HepG2 (cell line): ENCODE data around the gene POLR1E. TPM values are rescaled to one million over a fixed set of nuclear protein-coding genes. Genes with fewer than 3 reads are reported as not detected.

Experiments used
- ATAC-seq: fragments of 200-7000 bp; cut with Tn5 transposase; 3 replicates; pipeline ENCODE4 v1.9.1; 2020; ENCODE audit warnings: mild to moderate bottlenecking, moderate library complexity
- BruUV-seq: library from RNA; stranded (reverse); fragments of 400-500 nt; replicated peaks from 2 replicates; lab custom pipeline; 2021; lab: Mats Ljungman, UMichigan
- CTCF ChIA-PET: fragments of 300-600 bp; formaldehyde crosslinking; extraction: SDS; loops from one replicate; lab custom pipeline; 2021; ENCODE audit warnings: low total read pairs, inconsistent platforms, low intra/inter-chr PET ratio; lab: Yijun Ruan, JAX
- POLR2A ChIA-PET: fragments of 350-600 bp; sonication (Branson Sonifier 250); formaldehyde crosslinking; loops from one replicate; lab custom pipeline; 2020; ENCODE audit warnings: antibody characterized with exemption, inconsistent platforms; lab: Yijun Ruan, JAX
- DNase-seq: peaks from one replicate; pipeline ENCODE4 v3.0.0-alpha.2; 2015; ENCODE audit warnings: low spot score
- FAIRE-seq: peaks from 3 replicates; lab custom pipeline; 2011; peaks lifted over from hg19 to GRCh38; lab: Jason Lieb, UNC
- H2AFZ ChIP-seq: one replicate; pipeline ENCODE4 v1.6.1; 2011; ENCODE audit warnings: low read length, inconsistent platforms
- H3K27ac ChIP-seq: fragments of 300-600 bp; 3 replicates; pipeline ENCODE4 v1.8.0; 2011; ENCODE audit warnings: mixed run types, mild to moderate bottlenecking, mixed read lengths, low read length, inconsistent platforms; ENCODE audit not compliant: insufficient read depth; ENCODE audit errors: extremely low read length
- H3K27me3 ChIP-seq, 2 experiments: fragments of 200-600 bp in 1 of 2; 2 replicates in 1 of 2; 3 replicates in 1 of 2; pipeline versions ENCODE4 v1.6.0 to v1.8.0; 2011; ENCODE audit warnings: low read length in 2 of 2, mild to moderate bottlenecking in 2 of 2, moderate library complexity in 2 of 2, inconsistent platforms in 1 of 2; ENCODE audit not compliant: insufficient read depth in 2 of 2, control insufficient read depth in 1 of 2
- H3K36me3 ChIP-seq, 2 experiments: fragments of 200-600 bp in 1 of 2; replicated peaks in 1 of 2; 2 replicates in 1 of 2; 3 replicates in 1 of 2; pipeline versions ENCODE4 v1.5.1 to v1.8.0; 2011; ENCODE audit warnings: low read length in 2 of 2, inconsistent platforms in 1 of 2; ENCODE audit not compliant: insufficient read depth in 2 of 2, control insufficient read depth in 1 of 2
- H3K4me1 ChIP-seq: 2 replicates; pipeline ENCODE4 v1.5.1; 2012; ENCODE audit warnings: low read length, inconsistent platforms; ENCODE audit not compliant: insufficient read depth
- H3K4me2 ChIP-seq: 2 replicates; pipeline ENCODE4 v1.6.0; 2011; ENCODE audit warnings: low read depth, low read length, inconsistent platforms
- H3K4me3 ChIP-seq, 3 experiments: fragments of 200-600 bp in 1 of 3; sonication (generic), shearing (Covaris generic) in 1 of 3; replicated peaks in 1 of 3; 2 replicates each; pipeline ENCODE4 v1.5.1; 2011 to 2016; ENCODE audit warnings: low read length in 3 of 3, inconsistent platforms in 2 of 3, low read depth in 2 of 3, mild to moderate bottlenecking in 2 of 3, control low read depth in 1 of 3, mixed read lengths in 1 of 3; ENCODE audit not compliant: insufficient read depth in 1 of 3
- H3K79me2 ChIP-seq: one replicate; pipeline ENCODE4 v1.6.1; 2011; ENCODE audit warnings: low read length, inconsistent platforms; ENCODE audit not compliant: insufficient read depth
- H3K9ac ChIP-seq: 2 replicates; pipeline ENCODE4 v1.6.0; 2011; ENCODE audit warnings: mild to moderate bottlenecking, low read depth, low read length, inconsistent platforms; ENCODE audit not compliant: insufficient read depth
- H3K9me3 ChIP-seq: 2 replicates; pipeline ENCODE4 v1.5.1; 2012; ENCODE audit warnings: mild to moderate bottlenecking, low read length
- H4K20me1 ChIP-seq: 2 replicates; pipeline ENCODE4 v1.6.0; 2011; ENCODE audit warnings: inconsistent platforms, mild to moderate bottlenecking, low read length, moderate library complexity; ENCODE audit not compliant: insufficient read depth
- ELF3 ChIP-seq: IDR thresholded peaks from 2 replicates; pipeline ENCODE4 v1.6.1; 2016; ENCODE audit warnings: missing genetic modification reagents, missing compliant biosample characterization
- GTF3A ChIP-seq: sonication (generic); formaldehyde crosslinking; conservative IDR thresholded peaks from 2 replicates; pipeline ENCODE4 v1.4.0; 2020; ENCODE audit warnings: mild to moderate bottlenecking, missing genetic modification reagents
- ISX ChIP-seq: sonication (generic); formaldehyde crosslinking; conservative IDR thresholded peaks from 2 replicates; pipeline ENCODE4 v1.5.0; 2020; ENCODE audit warnings: missing genetic modification reagents
- MYC ChIP-seq: sonication (generic); formaldehyde crosslinking; IDR thresholded peaks from 2 replicates; pipeline ENCODE4 v1.9.0; 2021; ENCODE audit warnings: missing genetic modification reagents, borderline replicate concordance
- RBM22 ChIP-seq: fragments of 200-400 bp; formaldehyde crosslinking; optimal IDR thresholded peaks from 2 replicates; pipeline ENCODE3; 2017; ENCODE audit warnings: mild to moderate bottlenecking, low read length, moderate library complexity
- RXRB ChIP-seq: IDR thresholded peaks from 2 replicates; pipeline ENCODE4 v1.6.1; 2016; ENCODE audit warnings: borderline replicate concordance, missing genetic modification reagents, missing compliant biosample characterization
- SKI ChIP-seq: fragments of 450-650 bp; IDR thresholded peaks from one replicate; pipeline ENCODE4 v1.6.1; 2018; ENCODE audit warnings: mild to moderate bottlenecking; ENCODE audit not compliant: partially characterized antibody
- SMARCC2 ChIP-seq: fragments of 450-650 bp; IDR thresholded peaks from 2 replicates; pipeline ENCODE4 v1.6.1; 2017; ENCODE audit warnings: antibody characterized with exemption, mild to moderate bottlenecking
- ZBTB3 ChIP-seq: sonication (generic); formaldehyde crosslinking; IDR thresholded peaks from 2 replicates; pipeline ENCODE4 v1.4.0; 2020; ENCODE audit warnings: low read depth, mild to moderate bottlenecking, moderate library complexity, missing genetic modification reagents, borderline replicate concordance
- ZC3H13 ChIP-seq: sonication (generic); formaldehyde crosslinking; IDR thresholded peaks from 2 replicates; pipeline ENCODE4 v1.8.1; 2023; ENCODE audit warnings: mild to moderate bottlenecking, missing genetic modification reagents, moderate library complexity
- ZFP62 ChIP-seq: sonication (generic); formaldehyde crosslinking; IDR thresholded peaks from 2 replicates; pipeline ENCODE4 v1.4.0; 2020; ENCODE audit warnings: missing genetic modification reagents
- ZNF30 ChIP-seq: sonication (generic); formaldehyde crosslinking; IDR thresholded peaks from 2 replicates; pipeline ENCODE4 v1.5.0; 2020; ENCODE audit warnings: mild to moderate bottlenecking, missing genetic modification reagents
- ZNF44 ChIP-seq: sonication (generic); formaldehyde crosslinking; IDR thresholded peaks from 2 replicates; pipeline ENCODE4 v1.5.1; 2020; ENCODE audit warnings: mild to moderate bottlenecking, missing genetic modification reagents
- ZNF543 ChIP-seq: sonication (generic); formaldehyde crosslinking; IDR thresholded peaks from 2 replicates; pipeline ENCODE4 v1.4.0; 2020; ENCODE audit warnings: mild to moderate bottlenecking, missing genetic modification reagents
- in situ Hi-C: cut with HindIII; loops from 2 replicates; pipeline ENCODE4 v1.10.0; 2017; ENCODE audit warnings: low pct_unique_long_range_greater_than_20kb; ENCODE audit not compliant: extremely low pct_ligation_motif_present
- intact Hi-C: fragments of 100-400 bp; cut with micrococcal nuclease; formaldehyde crosslinking; loops from one replicate; pipeline ENCODE4 v1.10.0; 2022; ENCODE audit not compliant: unreplicated experiment
- polyA plus RNA-seq, 8 experiments: library from polyadenylated mRNA; depleted of rRNA in 3 of 8; stranded (reverse) in 7 of 8; unstranded in 1 of 8; fragments of >200 nt; fragmentation: Illumina TruSeq in 4 of 8; extraction: Trizol in 4 of 8; gene quantifications; 2 replicates each; pipeline versions ENCODE4 v1.2.1 to v1.2.3, GENCODE V29; 2011 to 2016; ENCODE audit warnings: low read depth in 4 of 8, missing spikeins in 1 of 8, mixed read lengths in 1 of 8; ENCODE audit not compliant: insufficient read depth in 1 of 8
- total RNA-seq, 5 experiments: library from RNA; depleted of rRNA; stranded (reverse); fragments of >200 nt; fragmentation: Illumina TruSeq; extraction: Trizol; gene quantifications; 2 replicates each; pipeline ENCODE4 v1.2.3, GENCODE V29; 2016; ENCODE audit warnings: low read depth in 1 of 5
- TF ChIP-seq, protein P1 (sequence below): fragments of 450-650 bp; IDR thresholded peaks from 2 replicates; pipeline ENCODE4 v1.6.1; 2016
- TF ChIP-seq, protein P2 (sequence below): sonication (generic); formaldehyde crosslinking; IDR thresholded peaks from 2 replicates; pipeline ENCODE4 v1.8.1; 2023; ENCODE audit warnings: mild to moderate bottlenecking, missing genetic modification reagents
- TF ChIP-seq, protein P3 (sequence below): sonication (generic); formaldehyde crosslinking; IDR thresholded peaks from 2 replicates; pipeline ENCODE4 v1.4.0; 2020; ENCODE audit warnings: missing genetic modification reagents, borderline replicate concordance
- TF ChIP-seq, protein P4 (sequence below): sonication (generic); formaldehyde crosslinking; IDR thresholded peaks from 2 replicates; pipeline ENCODE4 v1.9.0; 2022; ENCODE audit warnings: missing genetic modification reagents, mild to moderate bottlenecking, borderline replicate concordance

Gene POLR1E
- total and polyA plus RNA-seq, 2 of the 13 experiments (the other 11 are each of a cell fraction or from before 2014, with no cell fraction given), result 23.0 to 37.8 TPM

DNA sequence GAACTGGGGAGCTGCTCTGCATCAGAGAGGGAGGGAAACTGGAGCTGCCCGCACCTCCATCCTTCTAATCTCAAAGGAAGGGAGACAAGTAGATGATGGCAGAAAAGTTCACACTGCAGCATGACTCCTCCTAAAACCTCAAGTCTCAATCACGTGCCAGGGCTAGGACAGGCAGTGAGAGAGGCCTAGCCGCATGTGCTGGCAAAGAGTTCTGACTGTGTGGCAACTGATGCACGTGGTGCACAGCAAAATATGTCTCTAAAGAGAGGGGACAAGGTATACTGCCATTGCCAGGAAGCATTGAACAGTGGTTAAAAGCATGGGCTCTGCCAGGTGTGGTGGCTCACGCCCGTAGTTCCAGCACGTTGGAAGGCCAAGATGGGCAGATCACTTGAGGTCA is 52.4 kb downstream of the POLR1E start (continued):
- TF ChIP-seq, protein P1, sequence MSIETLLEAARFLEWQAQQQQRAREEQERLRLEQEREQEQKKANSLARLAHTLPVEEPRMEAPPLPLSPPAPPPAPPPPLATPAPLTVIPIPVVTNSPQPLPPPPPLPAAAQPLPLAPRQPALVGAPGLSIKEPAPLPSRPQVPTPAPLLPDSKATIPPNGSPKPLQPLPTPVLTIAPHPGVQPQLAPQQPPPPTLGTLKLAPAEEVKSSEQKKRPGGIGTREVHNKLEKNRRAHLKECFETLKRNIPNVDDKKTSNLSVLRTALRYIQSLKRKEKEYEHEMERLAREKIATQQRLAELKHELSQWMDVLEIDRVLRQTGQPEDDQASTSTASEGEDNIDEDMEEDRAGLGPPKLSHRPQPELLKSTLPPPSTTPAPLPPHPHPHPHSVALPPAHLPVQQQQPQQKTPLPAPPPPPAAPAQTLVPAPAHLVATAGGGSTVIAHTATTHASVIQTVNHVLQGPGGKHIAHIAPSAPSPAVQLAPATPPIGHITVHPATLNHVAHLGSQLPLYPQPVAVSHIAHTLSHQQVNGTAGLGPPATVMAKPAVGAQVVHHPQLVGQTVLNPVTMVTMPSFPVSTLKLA, result no peak
- no peak for TF ChIP-seq ZFP62 (CRISPR knock-in tag)
- TF ChIP-seq, all 625 proteins: peak for 0

DNA sequence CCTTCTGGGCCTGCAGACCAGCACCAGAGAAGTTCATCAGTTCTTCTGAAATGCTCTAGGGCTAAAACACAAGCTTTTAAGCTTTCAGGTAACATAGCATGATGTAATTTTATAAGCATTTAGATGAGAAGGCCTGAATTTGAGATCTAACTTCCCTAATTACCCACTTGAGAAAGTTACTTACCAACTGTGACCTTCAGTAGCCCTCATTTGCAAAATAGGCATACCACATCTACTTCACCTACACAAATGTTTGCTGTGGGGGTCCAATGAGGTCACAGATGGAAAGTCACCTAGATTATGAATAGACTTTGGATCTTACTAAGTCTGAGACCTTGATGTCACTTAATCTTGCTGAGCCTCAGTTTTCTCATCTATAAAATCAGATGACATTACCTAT is 53.9 kb downstream of the POLR1E start:
- H3K4me1 ChIP-seq, result no peaks in the 10 kb centered on the region
- POLR2A ChIA-PET, result no interaction called here
- H3K9me3 ChIP-seq, result no peaks in the 10 kb centered on the region
- BruUV-seq, result no TSS peak
- H3K36me3 ChIP-seq, result peaks cover 3 to 4% of the 10 kb centered on the region in 2 experiments; a peak in 2 of 5 replicates
- H3K27ac ChIP-seq, result no peak overlapping the region
- H2AFZ ChIP-seq, result no peak overlapping the region
- FAIRE-seq (no peak), DNase-seq (no peak), ATAC-seq (no peak)
- intact Hi-C loops (no loop called here), in situ Hi-C loops (no loop called here)
- H3K27me3 ChIP-seq, result no peaks in the 10 kb centered on the region
- no peaks in the 10 kb centered on the region for H3K79me2 ChIP-seq
- CTCF ChIA-PET, result no interaction called here
- no peaks in the 10 kb centered on the region for H4K20me1 ChIP-seq
- H3K4me3 ChIP-seq, result no peak overlapping the region
- H3K4me2 ChIP-seq, result no peak overlapping the region
- H3K9ac ChIP-seq, result no peak overlapping the region
- TF ChIP-seq MYC (no peak), ISX (CRISPR knock-in tag) (no peak), ELF3 (CRISPR knock-in tag) (no peak), ZNF44 (CRISPR knock-in tag) (no peak), SKI (no peak), SMARCC2 (no peak), ZNF543 (CRISPR knock-in tag) (no peak), ZBTB3 (CRISPR knock-in tag) (no peak), RXRB (CRISPR knock-in tag) (no peak), RBM22 (no peak), ZC3H13 (CRISPR knock-in tag) (no peak), ZNF30 (no peak), GTF3A (no peak)
- TF ChIP-seq, protein P2, sequence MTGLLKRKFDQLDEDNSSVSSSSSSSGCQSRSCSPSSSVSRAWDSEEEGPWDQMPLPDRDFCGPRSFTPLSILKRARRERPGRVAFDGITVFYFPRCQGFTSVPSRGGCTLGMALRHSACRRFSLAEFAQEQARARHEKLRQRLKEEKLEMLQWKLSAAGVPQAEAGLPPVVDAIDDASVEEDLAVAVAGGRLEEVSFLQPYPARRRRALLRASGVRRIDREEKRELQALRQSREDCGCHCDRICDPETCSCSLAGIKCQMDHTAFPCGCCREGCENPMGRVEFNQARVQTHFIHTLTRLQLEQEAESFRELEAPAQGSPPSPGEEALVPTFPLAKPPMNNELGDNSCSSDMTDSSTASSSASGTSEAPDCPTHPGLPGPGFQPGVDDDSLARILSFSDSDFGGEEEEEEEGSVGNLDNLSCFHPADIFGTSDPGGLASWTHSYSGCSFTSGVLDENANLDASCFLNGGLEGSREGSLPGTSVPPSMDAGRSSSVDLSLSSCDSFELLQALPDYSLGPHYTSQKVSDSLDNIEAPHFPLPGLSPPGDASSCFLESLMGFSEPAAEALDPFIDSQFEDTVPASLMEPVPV, result no peak
- TF ChIP-seq, protein P3, sequence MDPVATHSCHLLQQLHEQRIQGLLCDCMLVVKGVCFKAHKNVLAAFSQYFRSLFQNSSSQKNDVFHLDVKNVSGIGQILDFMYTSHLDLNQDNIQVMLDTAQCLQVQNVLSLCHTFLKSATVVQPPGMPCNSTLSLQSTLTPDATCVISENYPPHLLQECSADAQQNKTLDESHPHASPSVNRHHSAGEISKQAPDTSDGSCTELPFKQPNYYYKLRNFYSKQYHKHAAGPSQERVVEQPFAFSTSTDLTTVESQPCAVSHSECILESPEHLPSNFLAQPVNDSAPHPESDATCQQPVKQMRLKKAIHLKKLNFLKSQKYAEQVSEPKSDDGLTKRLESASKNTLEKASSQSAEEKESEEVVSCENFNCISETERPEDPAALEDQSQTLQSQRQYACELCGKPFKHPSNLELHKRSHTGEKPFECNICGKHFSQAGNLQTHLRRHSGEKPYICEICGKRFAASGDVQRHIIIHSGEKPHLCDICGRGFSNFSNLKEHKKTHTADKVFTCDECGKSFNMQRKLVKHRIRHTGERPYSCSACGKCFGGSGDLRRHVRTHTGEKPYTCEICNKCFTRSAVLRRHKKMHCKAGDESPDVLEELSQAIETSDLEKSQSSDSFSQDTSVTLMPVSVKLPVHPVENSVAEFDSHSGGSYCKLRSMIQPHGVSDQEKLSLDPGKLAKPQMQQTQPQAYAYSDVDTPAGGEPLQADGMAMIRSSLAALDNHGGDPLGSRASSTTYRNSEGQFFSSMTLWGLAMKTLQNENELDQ (CRISPR knock-in tag), result no peak
- TF ChIP-seq, protein P4, sequence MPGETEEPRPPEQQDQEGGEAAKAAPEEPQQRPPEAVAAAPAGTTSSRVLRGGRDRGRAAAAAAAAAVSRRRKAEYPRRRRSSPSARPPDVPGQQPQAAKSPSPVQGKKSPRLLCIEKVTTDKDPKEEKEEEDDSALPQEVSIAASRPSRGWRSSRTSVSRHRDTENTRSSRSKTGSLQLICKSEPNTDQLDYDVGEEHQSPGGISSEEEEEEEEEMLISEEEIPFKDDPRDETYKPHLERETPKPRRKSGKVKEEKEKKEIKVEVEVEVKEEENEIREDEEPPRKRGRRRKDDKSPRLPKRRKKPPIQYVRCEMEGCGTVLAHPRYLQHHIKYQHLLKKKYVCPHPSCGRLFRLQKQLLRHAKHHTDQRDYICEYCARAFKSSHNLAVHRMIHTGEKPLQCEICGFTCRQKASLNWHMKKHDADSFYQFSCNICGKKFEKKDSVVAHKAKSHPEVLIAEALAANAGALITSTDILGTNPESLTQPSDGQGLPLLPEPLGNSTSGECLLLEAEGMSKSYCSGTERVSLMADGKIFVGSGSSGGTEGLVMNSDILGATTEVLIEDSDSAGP, result no peak
